H1 (cell line): ENCODE data around the gene EMID1. TPM values are rescaled to one million over a fixed set of nuclear protein-coding genes. Genes with fewer than 3 reads are reported as not detected.

ENCODE experiments used
- BACH1 ChIP-seq: IDR thresholded peaks from 2 replicates; pipeline ENCODE4 v1.6.1; 2012; ENCODE audit warnings: low read length, improper control_type of control experiment
- JUN ChIP-seq: IDR thresholded peaks from 2 replicates; pipeline ENCODE4 v1.6.1; 2011; ENCODE audit warnings: low read depth, mild to moderate bottlenecking, improper control_type of control experiment, low read length
- KDM4A ChIP-seq: IDR thresholded peaks from one replicate; pipeline ENCODE4 v1.7.1; 2012; ENCODE audit warnings: low read depth, mild to moderate bottlenecking, moderate library complexity, low read length, inconsistent platforms; ENCODE audit not compliant: severe bottlenecking
- SIRT6 ChIP-seq: IDR thresholded peaks from one replicate; pipeline ENCODE4 v1.7.1; 2012; ENCODE audit warnings: low read length, inconsistent platforms
- SP1 ChIP-seq: IDR thresholded peaks from 2 replicates; pipeline ENCODE4 v1.6.1; 2011; ENCODE audit warnings: low read depth, low read length
- TAF7 ChIP-seq: optimal IDR thresholded peaks from 2 replicates; pipeline ENCODE3; 2011; ENCODE audit warnings: low read depth, mild to moderate bottlenecking, inconsistent platforms, low read length, moderate library complexity, borderline replicate concordance
- polyA plus RNA-seq, 7 experiments: library from polyadenylated mRNA; depleted of rRNA in 3 of 7; stranded (reverse) in 5 of 7; unstranded in 2 of 7; fragments of >200 nt in 5 of 7; fragments of 200-250 nt in 2 of 7; gene quantifications; 1 replicate in 5 of 7; 2 replicates in 1 of 7; 4 replicates in 1 of 7; pipeline versions ENCODE4 v1.2.1 to v1.2.3, GENCODE V29; 2011 to 2013; ENCODE audit warnings: missing spikeins in 2 of 7, mixed read lengths in 2 of 7
- total RNA-seq: library from RNA; stranded (reverse); fragmentation: NEBNext Ultra II Directional; extraction: Animal tissue kit (Norgen Biotek cat#: 25700); gene quantifications from 2 replicates; pipeline ENCODE4 v1.2.1, GENCODE V29; 2021
- TF ChIP-seq, protein P1 (sequence below): IDR thresholded peaks from 2 replicates; pipeline ENCODE4 v1.6.1; 2012; ENCODE audit warnings: inconsistent platforms

Gene EMID1
- total and polyA plus RNA-seq, 2 of the 8 experiments (the other 6 are each of a cell fraction or from before 2014, with no cell fraction given), result 3.9 to 7.4 TPM

DNA sequence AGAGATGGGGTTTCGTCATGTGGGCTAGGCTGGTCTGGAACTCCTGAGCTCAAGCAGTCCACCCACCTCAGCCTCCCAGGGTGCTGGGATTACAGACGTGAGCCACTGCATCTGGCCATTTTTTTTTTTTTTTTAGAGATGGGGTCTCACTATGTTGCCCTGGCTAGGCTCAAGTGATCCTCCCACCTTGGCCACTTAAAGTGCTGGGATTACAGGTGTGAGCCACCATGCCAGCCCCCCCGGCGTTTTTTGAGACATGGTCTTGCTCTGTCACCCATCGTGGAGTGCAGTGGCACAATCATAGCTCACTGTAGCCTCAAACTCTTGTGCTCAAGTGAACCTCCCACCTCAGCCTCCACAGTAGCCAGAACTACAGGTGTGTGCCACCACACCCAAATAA lies 45.6 kb downstream of the EMID1 start (continued):
- TF ChIP-seq TAF7 (no peak), JUN (no peak), SP1 (no peak), KDM4A (no peak), BACH1 (no peak), SIRT6 (no peak)
- TF ChIP-seq, protein P1, sequence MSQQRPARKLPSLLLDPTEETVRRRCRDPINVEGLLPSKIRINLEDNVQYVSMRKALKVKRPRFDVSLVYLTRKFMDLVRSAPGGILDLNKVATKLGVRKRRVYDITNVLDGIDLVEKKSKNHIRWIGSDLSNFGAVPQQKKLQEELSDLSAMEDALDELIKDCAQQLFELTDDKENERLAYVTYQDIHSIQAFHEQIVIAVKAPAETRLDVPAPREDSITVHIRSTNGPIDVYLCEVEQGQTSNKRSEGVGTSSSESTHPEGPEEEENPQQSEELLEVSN, result no peak
